Natural killer cell (primary cell): Measurements from ENCODE around the gene COL5A1. TPM values are rescaled to one million over a fixed set of nuclear protein-coding genes. Genes with fewer than 3 reads are reported as not detected.

Experiments used
- ATAC-seq, 3 donors: fragments of 150-1000 bp in 2 of 3; fragments of 200-7000 bp in 1 of 3; cut with Tn5 transposase; 1 replicate in 1 of 3; 2 replicates in 2 of 3; pipeline ENCODE4 v1.10.0; 2021; ENCODE audit warnings: mild to moderate bottlenecking in 2 of 3, moderate library complexity in 2 of 3
- DNase-seq, 2 donors: peaks; one replicate each; pipeline versions ENCODE4 v3.0.0 to v3.0.0-alpha.2; 2013 to 2021; ENCODE audit warnings: mixed read lengths in 1 of 2
- H3K27ac ChIP-seq: one replicate; pipeline ENCODE4 v1.5.1; 2013; ENCODE audit warnings: mild to moderate bottlenecking, low read length
- H3K27me3 ChIP-seq: one replicate; pipeline ENCODE4 v1.6.1; 2013; ENCODE audit warnings: low read length; ENCODE audit not compliant: control insufficient read depth, insufficient read depth
- H3K36me3 ChIP-seq: one replicate; pipeline ENCODE4 v1.6.1; 2013; ENCODE audit warnings: low read length; ENCODE audit not compliant: control insufficient read depth, insufficient read depth
- H3K4me1 ChIP-seq: one replicate; pipeline ENCODE4 v1.6.1; 2013; ENCODE audit warnings: low read length; ENCODE audit not compliant: control insufficient read depth, insufficient read depth
- H3K4me3 ChIP-seq: one replicate; pipeline ENCODE4 v1.5.1; 2013; ENCODE audit warnings: low read length
- H3K9me3 ChIP-seq: one replicate; pipeline ENCODE4 v1.6.1; 2013; ENCODE audit warnings: low read length; ENCODE audit not compliant: control insufficient read depth, insufficient read depth
- H3K27ac Mint-ChIP-seq, 2 donors: one replicate each; pipeline ENCODE4 v1.8.0; 2022; ENCODE audit warnings: mild to moderate bottlenecking in 2 of 2, mixed read lengths in 2 of 2, moderate library complexity in 1 of 2
- H3K27me3 Mint-ChIP-seq, 2 donors: one replicate each; pipeline ENCODE4 v1.8.0; 2022; ENCODE audit warnings: low read depth in 2 of 2, mixed read lengths in 2 of 2
- H3K36me3 Mint-ChIP-seq: one replicate; pipeline ENCODE4 v1.8.0; 2022; ENCODE audit warnings: mixed read lengths
- H3K4me1 Mint-ChIP-seq, 2 donors: one replicate each; pipeline ENCODE4 v1.8.0; 2022; ENCODE audit warnings: mixed read lengths in 2 of 2
- H3K4me3 Mint-ChIP-seq: one replicate; pipeline ENCODE4 v1.8.0; 2022; ENCODE audit warnings: mild to moderate bottlenecking, moderate library complexity, mixed read lengths
- H3K9me3 Mint-ChIP-seq, 2 donors: one replicate each; pipeline ENCODE4 v1.8.0; 2022; ENCODE audit warnings: mixed read lengths in 2 of 2
- WGBS: methylation state at CpG from one replicate; pipeline ENCODE4 v1.1.7; 2013; ENCODE audit warnings: missing lambda C conversion rate; ENCODE audit not compliant: insufficient coverage; 5-methylcytosine and 5-hydroxymethylcytosine counted together
- intact Hi-C: fragments of 100-400 bp; cut with micrococcal nuclease; formaldehyde crosslinking; loops from one replicate; pipeline ENCODE4 v1.14.2; 2022
- total RNA-seq, 4 donors: library from RNA; stranded (reverse); fragments of 120-200 nt in 1 of 4; gene quantifications; one replicate each; pipeline versions ENCODE4 v1.2.3 to v1.2.4, GENCODE V29; 2013 to 2022
- TF ChIP-seq, protein P1 (sequence below): fragments of 200-600 bp; IDR thresholded peaks from one replicate; pipeline ENCODE4 v1.8.0; 2022; ENCODE audit warnings: antibody characterized with exemption

The COL5A1 gene
- total RNA-seq, 3 donors from 2014 or later (not counting 1 experiment from before 2014, with no cell fraction given): 0.11 to 0.28 (median 0.23) TPM

DNA sequence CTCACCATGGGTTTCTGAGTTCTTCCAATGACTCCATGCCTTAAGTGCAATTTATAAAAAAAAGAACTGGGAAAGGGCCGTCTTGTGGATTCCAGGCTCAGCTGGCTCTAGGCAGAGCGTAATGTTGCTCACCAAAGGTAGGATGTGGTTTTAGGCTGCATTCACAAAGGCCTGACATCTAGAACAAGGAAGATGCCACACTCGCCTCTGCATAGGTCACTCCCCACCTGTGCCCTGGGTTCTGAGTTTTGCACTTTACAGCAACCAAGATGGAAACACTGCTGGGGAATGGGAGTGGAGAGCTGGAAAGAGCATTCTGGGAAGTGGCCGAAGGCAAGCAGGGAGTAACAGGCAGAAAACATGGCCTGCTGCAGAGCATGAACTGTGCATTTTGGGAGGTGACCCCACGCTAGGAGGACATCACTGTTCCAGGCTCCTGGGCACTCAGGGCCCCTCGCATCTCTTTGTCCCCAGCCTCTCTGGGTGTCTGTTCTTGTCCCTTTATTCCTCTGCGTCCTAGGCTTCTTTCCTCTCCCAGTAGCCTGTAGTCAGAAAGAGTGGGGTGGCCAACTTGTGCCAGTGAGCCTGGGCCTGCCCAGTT is 251.3 kb downstream of the COL5A1 start:
- no peak overlapping the region for H3K27ac Mint-ChIP-seq
- no peak overlapping the region for H3K4me3 Mint-ChIP-seq
- Histone ChIP-seq H3K9me3 (no peaks in the 10 kb centered on the region), H3K27me3 (no peaks in the 10 kb centered on the region), H3K4me3 (no peak overlapping the region), H3K36me3 (no peaks in the 10 kb centered on the region), H3K27ac (no peak overlapping the region), H3K4me1 (peaks cover 8% of the 10 kb centered on the region)
- DNase-seq: no peak
- TF ChIP-seq, protein P1, sequence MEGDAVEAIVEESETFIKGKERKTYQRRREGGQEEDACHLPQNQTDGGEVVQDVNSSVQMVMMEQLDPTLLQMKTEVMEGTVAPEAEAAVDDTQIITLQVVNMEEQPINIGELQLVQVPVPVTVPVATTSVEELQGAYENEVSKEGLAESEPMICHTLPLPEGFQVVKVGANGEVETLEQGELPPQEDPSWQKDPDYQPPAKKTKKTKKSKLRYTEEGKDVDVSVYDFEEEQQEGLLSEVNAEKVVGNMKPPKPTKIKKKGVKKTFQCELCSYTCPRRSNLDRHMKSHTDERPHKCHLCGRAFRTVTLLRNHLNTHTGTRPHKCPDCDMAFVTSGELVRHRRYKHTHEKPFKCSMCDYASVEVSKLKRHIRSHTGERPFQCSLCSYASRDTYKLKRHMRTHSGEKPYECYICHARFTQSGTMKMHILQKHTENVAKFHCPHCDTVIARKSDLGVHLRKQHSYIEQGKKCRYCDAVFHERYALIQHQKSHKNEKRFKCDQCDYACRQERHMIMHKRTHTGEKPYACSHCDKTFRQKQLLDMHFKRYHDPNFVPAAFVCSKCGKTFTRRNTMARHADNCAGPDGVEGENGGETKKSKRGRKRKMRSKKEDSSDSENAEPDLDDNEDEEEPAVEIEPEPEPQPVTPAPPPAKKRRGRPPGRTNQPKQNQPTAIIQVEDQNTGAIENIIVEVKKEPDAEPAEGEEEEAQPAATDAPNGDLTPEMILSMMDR: no peak
- H3K36me3 Mint-ChIP-seq: no peaks in the 10 kb centered on the region
- intact Hi-C loops: no loop called here
- H3K27me3 Mint-ChIP-seq: peaks cover 7 to 9% of the 10 kb centered on the region in 2 donors
- no peaks in the 10 kb centered on the region for H3K9me3 Mint-ChIP-seq
- no peak for ATAC-seq
- H3K4me1 Mint-ChIP-seq: peaks cover 0 to 10% of the 10 kb centered on the region in 2 donors
- 79% methylated on average over 7 of the region's 7 CpGs for WGBS

Other genes starting within 250 kb of the COL5A1 start
- gene FCN2, start 239.0 kb downstream of the COL5A1 start, total RNA-seq: not detected